ENCODE measurements around the gene CA10.

DNA sequence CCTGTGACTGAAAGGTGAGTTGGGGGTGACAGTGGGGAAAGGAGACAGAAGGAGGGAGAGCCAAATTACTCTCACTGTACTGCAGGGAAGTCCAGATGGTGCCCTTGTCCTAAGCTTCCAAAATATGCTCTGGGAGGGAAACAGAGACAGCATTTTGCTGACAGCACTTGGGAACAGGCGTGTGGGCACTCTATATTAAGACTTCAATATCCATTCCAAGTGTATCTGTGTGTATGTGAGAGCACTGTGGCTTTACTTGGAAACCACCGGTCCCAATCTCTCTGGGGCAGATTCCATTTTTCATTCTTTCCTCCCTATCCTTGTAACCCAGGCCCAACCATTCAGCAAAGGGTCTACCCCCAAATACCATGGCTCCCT, 490.8 kb downstream of the CA10 start:
- TF ChIP-seq, protein P1, sequence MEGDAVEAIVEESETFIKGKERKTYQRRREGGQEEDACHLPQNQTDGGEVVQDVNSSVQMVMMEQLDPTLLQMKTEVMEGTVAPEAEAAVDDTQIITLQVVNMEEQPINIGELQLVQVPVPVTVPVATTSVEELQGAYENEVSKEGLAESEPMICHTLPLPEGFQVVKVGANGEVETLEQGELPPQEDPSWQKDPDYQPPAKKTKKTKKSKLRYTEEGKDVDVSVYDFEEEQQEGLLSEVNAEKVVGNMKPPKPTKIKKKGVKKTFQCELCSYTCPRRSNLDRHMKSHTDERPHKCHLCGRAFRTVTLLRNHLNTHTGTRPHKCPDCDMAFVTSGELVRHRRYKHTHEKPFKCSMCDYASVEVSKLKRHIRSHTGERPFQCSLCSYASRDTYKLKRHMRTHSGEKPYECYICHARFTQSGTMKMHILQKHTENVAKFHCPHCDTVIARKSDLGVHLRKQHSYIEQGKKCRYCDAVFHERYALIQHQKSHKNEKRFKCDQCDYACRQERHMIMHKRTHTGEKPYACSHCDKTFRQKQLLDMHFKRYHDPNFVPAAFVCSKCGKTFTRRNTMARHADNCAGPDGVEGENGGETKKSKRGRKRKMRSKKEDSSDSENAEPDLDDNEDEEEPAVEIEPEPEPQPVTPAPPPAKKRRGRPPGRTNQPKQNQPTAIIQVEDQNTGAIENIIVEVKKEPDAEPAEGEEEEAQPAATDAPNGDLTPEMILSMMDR (IDR thresholded peaks at IDR 0.05), result no peak
- TF ChIP-seq EP300 (IDR thresholded peaks at IDR 0.05; ENCODE audit: low read depth) (no peak), POLR2A (IDR thresholded peaks at IDR 0.05) (no peak), POLR2AphosphoS5 (IDR thresholded peaks at IDR 0.05) (no peak)

Measured in transverse colon (tissue), 4 donors.